NT2/D1 (cell line): ENCODE data around the gene KYNU.

Experiments
- SUZ12 ChIP-seq: IDR thresholded peaks from 2 replicates; pipeline ENCODE4 v1.6.1; 2011; ENCODE audit not compliant: insufficient read length, insufficient read depth; ENCODE audit errors: extremely low read depth
- YY1 ChIP-seq: IDR thresholded peaks from 2 replicates; pipeline ENCODE4 v1.6.1; 2011; ENCODE audit not compliant: insufficient read length, insufficient read depth
- ZNF274 ChIP-seq: IDR thresholded peaks from 2 replicates; pipeline ENCODE4 v1.6.1; 2011; ENCODE audit warnings: mild to moderate bottlenecking, low read depth, low read length

DNA sequence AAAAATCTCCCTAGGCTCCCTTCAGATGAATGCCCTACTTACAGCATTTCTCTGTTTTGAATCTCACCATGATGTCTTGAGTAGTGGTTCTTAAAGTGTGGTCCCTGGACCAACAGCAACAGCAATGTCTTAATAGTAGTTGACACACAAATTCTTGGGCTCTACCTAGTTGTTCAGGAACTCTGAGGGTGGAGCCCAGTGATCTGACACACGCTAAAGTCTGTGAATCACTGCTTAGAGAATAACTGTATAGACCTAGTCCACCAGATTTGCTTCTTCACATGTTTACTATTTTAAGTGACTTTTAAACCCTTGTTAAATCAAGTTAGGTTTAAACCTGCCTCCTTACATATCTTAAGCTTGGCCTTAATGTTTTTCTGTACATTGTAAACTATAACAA lies 204.2 kb downstream of the KYNU start:
- TF ChIP-seq YY1 (no peak), ZNF274 (no peak), SUZ12 (no peak)
